Measurements from ENCODE around the gene GABRP. TPM values are rescaled to one million over a fixed set of nuclear protein-coding genes. Genes with fewer than 3 reads are reported as not detected.

The GABRP gene
- total RNA-seq, 2 donors from 2014 or later, result 1.1 to 1.9 TPM

GRCh38 chr5:170769246-170769645, 14.3 kb upstream of the GABRP start:
- H3K36me3 Mint-ChIP-seq (ENCODE audit: low read depth), result no peaks in the 10 kb centered on the region
- H3K27me3 Mint-ChIP-seq (ENCODE audit: insufficient read depth), result peaks cover 46% of the 10 kb centered on the region
- H3K9me3 Mint-ChIP-seq, result no peaks in the 10 kb centered on the region
- Histone ChIP-seq H3K36me3 (ENCODE audit: control insufficient read depth, insufficient read depth, low read length) (no peaks in the 10 kb centered on the region), H3K9me3 (ENCODE audit: control insufficient read depth, low read length) (no peaks in the 10 kb centered on the region), H3K4me1 (ENCODE audit: control insufficient read depth, insufficient read depth, low read length) (peaks cover 12% of the 10 kb centered on the region), H3K27me3 (ENCODE audit: control insufficient read depth, insufficient read depth, low read length, poor library complexity, severe bottlenecking) (no peaks in the 10 kb centered on the region), H3K27ac (ENCODE audit: low read depth, low read length) (no peak overlapping the region), H3K4me3 (ENCODE audit: low read length) (no peak overlapping the region), H3K9ac (ENCODE audit: extremely low read depth, low read length, poor library complexity, severe bottlenecking) (no peak overlapping the region)
- TF ChIP-seq CTCF (conservative IDR thresholded peaks at IDR 0.05), result no peak
- 93 to 95% methylated on average over 4 to 6 of the region's 6 CpGs for WGBS, 2 experiments (ENCODE audit: insufficient coverage in 1 of 2, insufficient read length in 1 of 2)
- H3K27ac Mint-ChIP-seq, result no peak overlapping the region
- peaks cover 28% of the 10 kb centered on the region for H3K4me1 Mint-ChIP-seq
- DNase-seq, result no peak
- H3K4me3 Mint-ChIP-seq, result no peak overlapping the region

- no peak overlapping the region for H3K4me3 Mint-ChIP-seq
- H3K9me3 Mint-ChIP-seq, result no peaks in the 10 kb centered on the region
- TF ChIP-seq CTCF (conservative IDR thresholded peaks at IDR 0.05), result no peak
- H3K27me3 Mint-ChIP-seq (ENCODE audit: insufficient read depth), result peaks cover 50% of the 10 kb centered on the region
- H3K27ac Mint-ChIP-seq, result no peak overlapping the region
- H3K9me3 ChIP-seq (ENCODE audit: control insufficient read depth, low read length), result no peaks in the 10 kb centered on the region
- peaks cover 12% of the 10 kb centered on the region for H3K4me1 ChIP-seq (ENCODE audit: control insufficient read depth, insufficient read depth, low read length)
- H3K36me3 ChIP-seq (ENCODE audit: control insufficient read depth, insufficient read depth, low read length), result no peaks in the 10 kb centered on the region
- H3K27me3 ChIP-seq (ENCODE audit: control insufficient read depth, insufficient read depth, low read length, poor library complexity, severe bottlenecking), result no peaks in the 10 kb centered on the region
- H3K4me1 Mint-ChIP-seq, result peaks cover 28% of the 10 kb centered on the region
- H3K27ac ChIP-seq (ENCODE audit: low read depth, low read length), result no peak overlapping the region
- H3K36me3 Mint-ChIP-seq (ENCODE audit: low read depth), result no peaks in the 10 kb centered on the region
- H3K4me3 ChIP-seq (ENCODE audit: low read length), result no peak overlapping the region
- 88 to 96% methylated on average over 5 of the region's 5 CpGs for WGBS, 2 experiments (ENCODE audit: insufficient coverage in 1 of 2, insufficient read length in 1 of 2)
- no peak overlapping the region for H3K9ac ChIP-seq (ENCODE audit: extremely low read depth, low read length, poor library complexity, severe bottlenecking)
- DNase-seq, result no peak
Measured at GRCh38 chr5:170769898-170770416, 13.6 kb upstream of the GABRP start.

- 93 to 95% methylated on average over 10 to 15 of the region's 15 CpGs for WGBS, 2 experiments (ENCODE audit: insufficient coverage in 1 of 2, insufficient read length in 1 of 2)
- Histone ChIP-seq H3K4me3 (ENCODE audit: low read length) (no peak overlapping the region), H3K36me3 (ENCODE audit: control insufficient read depth, insufficient read depth, low read length) (no peaks in the 10 kb centered on the region), H3K27ac (ENCODE audit: low read depth, low read length) (no peak overlapping the region), H3K4me1 (ENCODE audit: control insufficient read depth, insufficient read depth, low read length) (peaks cover 12% of the 10 kb centered on the region), H3K9me3 (ENCODE audit: control insufficient read depth, low read length) (no peaks in the 10 kb centered on the region), H3K9ac (ENCODE audit: extremely low read depth, low read length, poor library complexity, severe bottlenecking) (no peak overlapping the region), H3K27me3 (ENCODE audit: control insufficient read depth, insufficient read depth, low read length, poor library complexity, severe bottlenecking) (peaks cover 2% of the 10 kb centered on the region)
- Mint-ChIP-seq H3K4me1 (peaks cover 28% of the 10 kb centered on the region), H3K4me3 (no peak overlapping the region), H3K27me3 (ENCODE audit: insufficient read depth) (peaks cover 65% of the 10 kb centered on the region), H3K9me3 (no peaks in the 10 kb centered on the region), H3K27ac (no peak overlapping the region), H3K36me3 (ENCODE audit: low read depth) (no peaks in the 10 kb centered on the region)
- no peak for DNase-seq
- TF ChIP-seq CTCF (conservative IDR thresholded peaks at IDR 0.05), result no peak
Measured at GRCh38 chr5:170771496-170771895, 12.0 kb upstream of the GABRP start.

Data from endodermal cell (in vitro differentiated cells).